ENCODE data around the gene KANSL1. TPM values are rescaled to one million over a fixed set of nuclear protein-coding genes. Genes with fewer than 3 reads are reported as not detected.

Gene KANSL1
- total RNA-seq, 2 donors from 2014 or later, result 86.5 to 102 TPM

- ATAC-seq (ENCODE audit: insufficient number of reproducible peaks, low FRiP score, low read depth) (no peak), DNase-seq (ENCODE audit: low spot score) (no peak)
- H3K36me3 ChIP-seq, result peaks cover 27% of the 10 kb centered on the region
- peaks cover 0 to 7% of the 10 kb centered on the region in 2 donors for H3K4me1 ChIP-seq (ENCODE audit: control insufficient read depth in 1 of 2, low read depth in 2 of 2)
- H3K4me3 ChIP-seq, result no peak overlapping the region
- no peaks in the 10 kb centered on the region for H3K27me3 ChIP-seq (replicated peaks; ENCODE audit: insufficient read depth)
- no peak overlapping the region for H3K27ac ChIP-seq
- H3K9me3 ChIP-seq, result no peaks in the 10 kb centered on the region
- no peak for TF ChIP-seq CTCF (IDR thresholded peaks at IDR 0.05)
These were observed 145.4 kb downstream of the KANSL1 start for GRCh38 chr17:46047856-46048255.

GRCh38 chr17:46047398-46047797 lies 145.8 kb downstream of the KANSL1 start:
- Histone ChIP-seq H3K27me3 (replicated peaks; ENCODE audit: insufficient read depth) (no peaks in the 10 kb centered on the region), H3K9me3 (no peaks in the 10 kb centered on the region), H3K4me1 (ENCODE audit: control insufficient read depth in 1 of 2, low read depth in 2 of 2) (peaks cover 0 to 7% of the 10 kb centered on the region in 2 donors), H3K27ac (no peak overlapping the region), H3K36me3 (peaks cover 27% of the 10 kb centered on the region), H3K4me3 (no peak overlapping the region)
- ATAC-seq (ENCODE audit: insufficient number of reproducible peaks, low FRiP score, low read depth) (no peak), DNase-seq (ENCODE audit: low spot score) (no peak)
- no peak for TF ChIP-seq CTCF (IDR thresholded peaks at IDR 0.05)

- Histone ChIP-seq H3K9me3 (no peaks in the 10 kb centered on the region), H3K36me3 (peaks cover 27% of the 10 kb centered on the region), H3K27me3 (replicated peaks; ENCODE audit: insufficient read depth) (no peaks in the 10 kb centered on the region), H3K27ac (no peak overlapping the region), H3K4me1 (ENCODE audit: control insufficient read depth in 1 of 2, low read depth in 2 of 2) (peaks cover 0 to 7% of the 10 kb centered on the region in 2 donors), H3K4me3 (no peak overlapping the region)
- ATAC-seq (ENCODE audit: insufficient number of reproducible peaks, low FRiP score, low read depth) (no peak), DNase-seq (ENCODE audit: low spot score) (no peak)
- TF ChIP-seq CTCF (IDR thresholded peaks at IDR 0.05), result no peak
These were observed 146.3 kb downstream of the KANSL1 start for GRCh38 chr17:46046957-46047356.

- Histone ChIP-seq H3K27me3 (replicated peaks; ENCODE audit: insufficient read depth) (no peaks in the 10 kb centered on the region), H3K9me3 (no peaks in the 10 kb centered on the region), H3K4me3 (no peak overlapping the region), H3K27ac (no peak overlapping the region), H3K36me3 (peaks cover 23% of the 10 kb centered on the region), H3K4me1 (ENCODE audit: control insufficient read depth in 1 of 2, low read depth in 2 of 2) (peaks cover 0 to 7% of the 10 kb centered on the region in 2 donors)
- no peak for DNase-seq (ENCODE audit: low spot score)
- no peak for TF ChIP-seq CTCF (IDR thresholded peaks at IDR 0.05)
- no peak for ATAC-seq (ENCODE audit: insufficient number of reproducible peaks, low FRiP score, low read depth)
These were observed 147.6 kb downstream of the KANSL1 start for GRCh38 chr17:46045639-46046038.

- Histone ChIP-seq H3K27ac (no peak overlapping the region), H3K9me3 (no peaks in the 10 kb centered on the region), H3K36me3 (peaks cover 17% of the 10 kb centered on the region), H3K27me3 (replicated peaks; ENCODE audit: insufficient read depth) (no peaks in the 10 kb centered on the region), H3K4me3 (no peak overlapping the region), H3K4me1 (ENCODE audit: control insufficient read depth in 1 of 2, low read depth in 2 of 2) (peaks cover 0 to 7% of the 10 kb centered on the region in 2 donors)
- ATAC-seq (ENCODE audit: insufficient number of reproducible peaks, low FRiP score, low read depth) (no peak), DNase-seq (ENCODE audit: low spot score) (no peak)
- no peak for TF ChIP-seq CTCF (IDR thresholded peaks at IDR 0.05)
These were observed 148.2 kb downstream of the KANSL1 start for GRCh38 chr17:46044989-46045388.

All from thoracic aorta (tissue), 2 donors.